Measurements from ENCODE around the gene CIDEB.
A peak's percentile ranks its signal among the peaks of the same experiment; 100 is the strongest.
"Not testable (repeated sequence)": the region's sequence is repeated elsewhere in the genome, so short reads cannot be mapped to it uniquely, and the experiment has no call there.

CIDEB gene

GRCh38 chr14:24307575-24308341, at the start of gene CIDEB:
Gene CIDEB (minus strand): TSS chr14:24307977. CDS start chr14:24307858, 119 bp downstream.
- peak; percentile 73 for DNase-seq

- no peak for DNase-seq
Measured at GRCh38 chr14:24356208-24356607, 48.4 kb upstream of the CIDEB start.

- no peak for DNase-seq
Measured at GRCh38 chr14:24355009-24355408, 47.2 kb upstream of the CIDEB start.

DNA sequence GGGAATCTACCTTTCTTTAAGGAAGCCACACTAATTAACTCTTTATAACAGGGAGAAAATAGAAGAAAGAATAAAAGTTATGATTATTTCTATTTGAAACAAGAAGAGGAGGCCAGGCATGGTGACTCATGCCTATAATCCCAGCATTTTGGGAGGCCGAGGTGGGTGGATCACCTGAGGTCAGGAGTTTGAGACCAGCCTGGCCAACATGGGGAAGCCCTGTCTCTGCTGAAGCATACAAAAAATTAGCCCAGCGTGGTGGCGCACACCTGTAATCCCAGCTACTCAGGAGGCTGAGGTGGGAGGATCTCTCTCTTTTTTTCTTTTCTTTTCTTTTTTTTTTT, 46.7 kb upstream of the CIDEB start:
- DNase-seq, result not testable (repeated sequence)

DNA sequence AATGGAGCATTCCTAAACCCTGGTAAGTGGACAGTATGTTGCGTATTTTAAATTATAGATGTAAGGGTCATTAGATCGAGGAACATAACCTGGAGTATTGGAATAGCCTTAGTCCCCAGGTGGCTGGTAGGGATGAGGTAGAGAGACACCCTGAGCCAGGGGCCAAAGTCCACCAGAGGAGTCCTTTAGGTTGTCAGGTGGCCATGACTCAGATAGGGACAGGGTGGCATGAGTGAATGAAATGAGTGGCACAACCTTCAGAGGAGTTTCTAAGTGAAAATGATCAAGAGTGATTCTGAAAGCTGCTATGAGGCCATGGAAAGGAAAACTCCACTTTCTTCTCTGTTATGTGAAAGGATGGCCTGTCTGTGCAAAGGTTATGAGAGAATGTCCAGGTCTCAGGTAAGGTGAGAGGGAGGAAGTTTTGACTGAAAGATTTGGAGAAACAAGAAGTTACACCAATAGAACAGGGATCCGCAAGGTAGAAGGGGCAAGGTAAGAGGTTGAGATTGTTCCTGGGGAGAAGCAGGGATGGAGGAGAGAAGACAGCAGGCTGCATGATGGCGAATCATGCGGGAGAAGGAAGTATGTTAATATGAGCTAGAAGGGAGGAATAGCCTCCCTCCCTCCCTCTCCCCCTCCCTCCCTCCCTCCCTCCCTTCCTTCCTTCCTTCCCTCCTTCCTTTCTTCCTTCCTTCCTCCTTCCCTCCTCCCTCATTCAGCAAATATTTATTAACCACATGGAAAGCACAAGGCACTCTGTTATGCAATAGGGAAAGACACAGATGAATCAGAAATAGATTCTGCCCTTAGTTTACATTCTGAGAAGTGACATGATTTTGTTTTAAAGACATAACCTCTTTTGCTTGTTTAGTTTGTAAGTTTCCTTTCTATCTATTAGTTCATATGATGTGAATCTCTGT, 46.0 kb upstream of the CIDEB start:
- peak; percentile 94 for DNase-seq

DNA sequence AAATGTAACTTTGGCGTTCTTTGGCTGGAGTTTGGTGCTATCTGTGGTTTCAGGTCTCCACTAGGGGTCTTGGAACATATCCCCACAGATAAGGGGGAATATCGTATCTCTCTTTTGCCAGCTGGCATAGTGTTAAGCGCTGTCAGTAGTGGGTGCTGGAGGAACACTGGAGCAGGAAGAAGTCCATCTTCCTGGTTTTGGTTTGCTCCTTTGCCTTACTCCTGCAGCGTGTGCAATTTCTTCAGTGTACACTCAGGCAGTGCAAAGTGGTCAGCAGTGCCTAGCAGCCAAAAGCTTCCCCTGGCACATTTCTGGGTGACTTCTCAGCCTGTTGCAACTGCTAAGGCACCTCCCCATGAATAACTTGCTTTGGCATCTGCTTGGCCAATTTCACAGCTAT, 43.7 kb upstream of the CIDEB start:
- DNase-seq, result no peak

DNA sequence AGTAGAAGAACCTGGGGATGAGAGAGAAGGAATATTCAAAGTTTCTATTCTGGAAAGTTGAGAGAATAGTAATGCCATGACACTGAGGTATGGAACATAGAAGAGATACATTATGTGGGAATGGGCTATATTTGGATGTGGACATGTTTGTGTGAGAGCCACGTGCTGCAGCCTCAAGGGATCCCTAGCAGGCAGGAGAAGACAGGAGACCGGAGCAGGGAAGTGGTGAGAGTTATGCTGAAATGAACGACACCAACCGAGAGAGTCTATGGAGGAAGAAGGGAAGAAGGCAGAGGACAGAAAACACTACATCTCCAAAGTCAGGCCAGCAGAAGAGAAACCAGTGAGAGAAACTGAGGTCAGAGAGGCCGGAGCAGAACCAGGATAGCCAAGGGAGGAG, 42.0 kb upstream of the CIDEB start:
- DNase-seq, result no peak

DNA sequence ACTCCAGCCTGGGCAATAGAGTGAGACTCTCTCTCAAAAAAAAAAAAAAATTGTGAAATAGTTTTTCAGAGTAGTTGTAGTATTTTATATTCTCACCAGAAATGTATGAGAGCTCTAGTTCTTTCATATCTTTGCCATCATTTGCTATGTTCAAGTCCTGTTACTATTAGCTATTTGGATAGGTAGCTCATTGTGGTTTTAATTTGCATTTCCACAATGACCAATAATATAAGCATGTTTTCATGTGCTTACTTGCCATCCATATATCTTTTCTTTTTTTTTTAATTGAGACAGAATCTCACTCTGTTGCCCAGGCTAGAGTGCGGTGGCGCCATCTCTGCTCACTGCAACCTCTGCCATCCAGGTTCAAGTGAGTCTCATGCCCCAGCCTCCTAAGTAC, 40.4 kb upstream of the CIDEB start:
- DNase-seq, result no peak

- DNase-seq, result no peak
Measured at GRCh38 chr14:24347134-24347533, 39.4 kb upstream of the CIDEB start.

DNA sequence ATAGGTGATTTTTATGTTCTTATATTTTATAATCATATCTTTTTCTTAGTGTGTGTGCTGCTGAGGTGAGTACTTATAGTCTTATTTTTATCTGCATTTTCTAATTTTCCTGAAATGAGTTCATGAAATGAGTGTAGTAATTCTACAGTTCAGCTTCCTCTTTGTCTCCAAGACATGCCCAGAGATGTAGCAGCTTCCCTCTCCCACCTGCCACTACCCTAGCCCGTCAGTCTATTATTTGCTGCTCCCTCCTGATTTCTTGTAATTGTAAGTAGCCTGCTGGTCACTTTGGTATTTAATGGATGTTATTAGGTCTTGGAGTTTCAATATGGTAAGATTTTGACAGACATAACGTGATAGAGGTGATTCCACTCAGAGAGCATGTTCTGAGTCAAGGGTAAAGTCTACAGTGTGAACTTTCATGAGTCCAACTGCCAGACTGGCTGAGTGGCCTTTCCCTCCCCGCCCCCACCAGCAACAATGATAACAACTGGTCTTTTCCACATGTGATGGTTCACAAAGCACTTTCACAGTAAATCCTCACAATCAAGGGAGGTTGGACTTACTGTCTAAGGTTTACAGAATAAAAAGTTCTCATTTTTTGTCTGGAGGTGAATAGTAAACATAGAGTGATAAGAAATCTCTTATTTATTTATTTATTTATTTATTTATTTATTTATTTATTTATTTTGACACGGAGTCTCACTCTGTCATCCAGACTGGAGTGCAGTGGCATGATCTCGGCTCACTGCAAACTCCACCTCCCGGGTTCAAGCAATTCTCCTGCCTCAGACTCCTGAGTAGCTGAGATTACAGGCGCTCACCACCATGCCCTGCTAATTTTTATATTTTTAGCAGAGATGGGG, 36.3 kb upstream of the CIDEB start:
- no peak for DNase-seq

DNA sequence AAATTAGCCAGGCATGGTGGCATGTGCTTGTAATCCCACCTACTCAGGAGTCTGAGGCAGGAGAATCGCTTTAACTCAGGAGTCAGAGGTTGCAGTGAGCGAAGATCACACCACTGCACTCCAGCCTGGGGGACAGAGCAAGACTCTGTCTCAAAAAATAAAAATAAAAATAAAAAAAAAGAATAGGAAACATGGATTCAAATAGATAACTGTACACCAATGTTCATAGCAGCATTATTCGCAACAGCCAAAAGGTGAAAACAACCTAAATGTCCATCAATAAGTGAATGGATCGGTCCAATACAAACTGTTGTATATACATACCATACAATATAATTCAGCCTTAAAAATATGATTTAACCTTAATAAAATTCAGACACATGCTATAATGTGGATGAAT, 35.1 kb upstream of the CIDEB start:
- no peak for DNase-seq

DNA sequence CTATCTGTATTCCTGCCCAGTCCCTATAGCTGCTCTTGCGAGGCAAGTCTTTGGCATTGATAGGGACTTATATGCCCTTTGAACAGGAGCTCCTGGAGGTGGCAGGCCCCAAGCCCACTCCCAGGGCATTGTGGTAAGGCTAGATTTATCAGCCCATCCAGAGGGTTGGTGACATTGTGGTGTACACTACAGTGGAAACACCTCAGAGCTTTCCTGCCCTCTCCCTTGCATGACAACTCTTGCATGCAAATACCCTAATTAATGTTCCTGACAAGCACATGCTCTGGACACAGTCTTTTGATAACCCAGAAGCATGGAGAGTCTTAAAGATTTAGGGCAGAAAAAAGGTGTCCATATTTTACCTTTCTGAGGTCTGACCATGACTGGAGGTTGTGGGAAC, 32.8 kb upstream of the CIDEB start:
- no peak for DNase-seq

- peak; percentile 79 for DNase-seq
Measured at GRCh38 chr14:24339284-24340151, 31.7 kb upstream of the CIDEB start, which contains the start of gene RIPK3. Gene RIPK3 (minus strand): TSS chr14:24339991. CDS start chr14:24339826, 165 bp downstream.

GRCh38 chr14:24338843-24339242, 31.1 kb upstream of the CIDEB start:
- no peak for DNase-seq

DNA sequence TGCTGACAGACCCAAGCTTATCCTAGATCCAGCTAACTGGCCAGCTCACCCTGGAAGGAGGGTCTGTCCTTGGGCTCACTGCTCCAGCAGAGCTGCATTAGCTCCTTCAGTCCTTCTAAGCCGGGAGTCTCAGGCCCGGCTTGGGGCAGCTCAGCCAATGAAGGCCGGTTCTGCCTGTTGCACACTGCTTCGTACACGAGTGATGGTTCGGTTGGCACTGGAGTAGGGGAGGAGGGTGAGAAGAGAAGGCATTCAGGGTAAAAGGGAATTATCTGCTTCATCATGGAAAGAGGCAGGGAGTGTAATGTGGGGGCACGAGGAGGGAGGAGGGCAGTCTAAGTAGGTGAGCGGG, 30.0 kb upstream of the CIDEB start:
- no peak for DNase-seq

DNA sequence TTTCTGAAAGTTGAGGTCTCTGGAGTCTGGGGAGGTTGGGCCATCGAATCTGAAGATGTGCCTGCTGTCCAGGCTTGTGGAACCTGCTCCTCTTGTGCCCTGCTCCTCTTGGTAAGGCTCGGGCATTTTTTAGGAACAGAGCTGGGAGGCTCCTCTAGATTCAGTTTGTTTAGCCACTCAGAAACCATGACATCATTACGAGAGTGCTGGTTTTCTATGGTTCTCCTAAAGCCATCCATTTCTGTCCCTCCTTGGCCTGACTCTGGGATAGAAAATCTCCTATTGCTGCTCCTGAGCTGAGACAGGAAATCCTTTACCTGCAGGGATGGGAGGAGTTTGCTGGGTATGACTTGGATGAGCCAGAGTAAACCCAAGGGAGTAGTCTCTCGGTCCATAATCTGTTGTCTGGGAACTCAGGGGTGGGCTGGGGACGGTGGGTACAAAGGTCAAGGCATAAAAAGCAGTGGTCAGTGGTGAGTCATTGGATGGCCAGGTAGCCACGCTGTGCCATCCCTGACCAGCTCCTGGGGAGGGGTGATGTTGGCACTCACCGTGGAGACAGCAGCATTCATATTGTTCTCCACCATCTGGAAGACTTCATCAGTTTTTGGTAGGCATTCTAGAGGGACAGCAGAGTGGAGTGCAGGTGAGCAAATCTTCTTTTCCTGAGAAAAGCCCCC, 29.5 kb upstream of the CIDEB start:
- no peak for DNase-seq

DNA sequence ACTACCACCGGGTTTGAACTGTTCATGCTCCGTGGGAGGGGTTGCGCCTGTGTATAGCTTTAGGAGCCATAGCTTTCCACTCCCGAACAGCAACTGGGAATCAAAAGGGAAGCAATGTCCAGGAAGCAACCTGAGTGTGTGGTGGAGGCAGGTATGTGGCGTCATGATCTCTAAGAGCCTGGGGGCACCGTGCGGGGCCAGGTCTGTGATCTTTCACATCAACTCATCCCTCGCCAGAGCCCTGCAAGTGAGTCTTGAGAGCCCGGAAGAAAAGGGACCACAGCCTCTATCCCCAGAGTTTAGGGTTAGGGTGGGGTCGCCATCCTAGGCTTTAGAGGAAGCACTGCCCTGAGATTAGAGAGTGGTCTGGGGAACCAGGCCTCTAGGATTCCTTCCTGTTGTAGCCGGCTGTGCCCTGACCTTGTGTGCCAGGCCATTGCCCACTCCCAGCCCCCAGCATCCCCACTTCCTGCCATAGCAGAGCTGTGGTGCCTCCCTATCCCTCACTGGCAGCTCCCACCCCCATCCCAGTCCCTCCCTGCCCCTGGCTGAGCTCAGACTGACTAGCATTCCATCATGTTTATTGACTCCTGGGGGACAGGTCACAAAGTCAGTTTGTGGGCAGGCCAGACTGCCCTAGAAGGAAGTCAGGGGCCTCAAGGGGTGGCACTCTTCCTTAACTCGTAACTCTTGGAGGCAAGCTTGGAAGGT, 27.8 kb upstream of the CIDEB start:
- no peak for DNase-seq

- peak; percentile 65 for DNase-seq
Measured at GRCh38 chr14:24334431-24335291, 26.9 kb upstream of the CIDEB start, which contains the start of gene ADCY4. Gene ADCY4 (minus strand): TSS chr14:24335071. CDS start chr14:24334652, 419 bp downstream.

DNA sequence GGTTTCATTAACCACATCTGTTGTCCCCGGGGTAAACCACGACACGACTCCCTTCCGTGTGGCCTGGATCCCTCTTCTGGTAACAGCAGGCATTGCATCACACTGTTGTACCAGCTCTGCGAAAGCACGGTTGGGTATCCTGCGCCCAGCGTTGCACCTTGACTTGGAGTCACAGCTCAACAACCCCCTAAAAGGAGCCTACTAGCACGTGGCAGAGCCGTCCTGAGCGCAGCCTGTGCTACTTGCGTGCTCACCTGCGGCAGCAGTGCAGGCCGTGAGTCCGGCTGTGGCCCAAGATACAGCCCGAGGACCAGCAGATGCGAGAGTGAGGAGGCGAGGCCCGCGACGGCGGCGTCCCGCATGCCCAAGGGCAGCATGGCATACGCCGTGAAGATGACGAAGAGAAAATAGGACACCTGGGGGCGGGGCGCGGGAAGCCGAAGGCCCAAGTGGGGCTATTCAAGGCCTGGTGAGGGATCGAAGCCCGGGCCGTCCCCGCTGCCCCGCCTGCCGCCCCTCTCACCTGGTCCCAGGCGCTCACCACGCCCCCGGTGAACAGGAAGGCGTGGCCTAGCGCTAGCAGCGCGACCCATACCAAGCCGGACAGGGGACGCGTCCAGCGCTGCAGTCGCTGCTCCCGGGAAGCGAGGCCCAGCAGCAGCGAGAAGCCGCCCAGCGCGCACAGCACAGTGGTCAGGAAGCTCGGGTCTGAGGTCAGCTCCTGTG, 24.7 kb upstream of the CIDEB start:
- peak; percentile 92 for DNase-seq
